Common myeloid progenitor, CD34-positive (primary cell): Measurements from ENCODE around the gene GPC5.

Source experiments
- CTCF ChIA-PET: fragments of 350-600 bp; sonication (Branson Sonifier 250); formaldehyde crosslinking; loops from one replicate; lab custom pipeline; 2021; ENCODE audit warnings: antibody characterized with exemption; lab: Charles Lee
- POLR2A ChIA-PET: fragments of 350-600 bp; sonication (Branson Sonifier 250); formaldehyde crosslinking; loops from one replicate; lab custom pipeline; 2021; ENCODE audit warnings: antibody characterized with exemption; lab: Charles Lee
- DNase-seq, 3 donors: peaks; one replicate each; pipeline versions ENCODE4 v3.0.0 to v3.0.0-alpha.2; 2013
- H3K27ac ChIP-seq, 2 experiments: 1 replicate in 1 of 2; 2 replicates in 1 of 2; pipeline ENCODE4 v1.7.0; 2013; ENCODE audit warnings: inconsistent platforms in 2 of 2, low read length in 2 of 2, mild to moderate bottlenecking in 2 of 2, low read depth in 1 of 2, moderate library complexity in 1 of 2; ENCODE audit not compliant: severe bottlenecking in 2 of 2, insufficient read depth in 1 of 2, poor library complexity in 1 of 2
- H3K27me3 ChIP-seq, 5 experiments: replicated peaks in 2 of 5; 1 replicate in 3 of 5; 2 replicates in 2 of 5; pipeline versions ENCODE4 v1.6.1 to v1.7.0; 2013; ENCODE audit warnings: low read length in 4 of 5, mild to moderate bottlenecking in 2 of 5, moderate library complexity in 2 of 5, inconsistent platforms in 1 of 5; ENCODE audit not compliant: insufficient read depth in 5 of 5, control insufficient read depth in 4 of 5
- H3K36me3 ChIP-seq, 4 experiments: 1 replicate in 2 of 4; 2 replicates in 2 of 4; pipeline versions ENCODE4 v1.6.1 to v1.7.0; 2013; ENCODE audit warnings: low read length in 3 of 4, control low read depth in 1 of 4, mild to moderate bottlenecking in 1 of 4; ENCODE audit not compliant: control insufficient read depth in 4 of 4, insufficient read depth in 4 of 4
- H3K4me1 ChIP-seq, 4 experiments: 1 replicate in 3 of 4; 2 replicates in 1 of 4; pipeline versions ENCODE4 v1.6.1 to v1.7.1; 2013; ENCODE audit warnings: low read length in 3 of 4, mild to moderate bottlenecking in 3 of 4, control low read depth in 1 of 4, inconsistent platforms in 1 of 4, moderate library complexity in 1 of 4; ENCODE audit not compliant: control insufficient read depth in 4 of 4, insufficient read depth in 4 of 4; ENCODE audit errors: control extremely low read depth in 1 of 4
- H3K4me3 ChIP-seq, 7 experiments: 1 replicate in 4 of 7; 2 replicates in 3 of 7; pipeline versions ENCODE4 v1.5.1 to v1.7.0; 2013; ENCODE audit warnings: mild to moderate bottlenecking in 7 of 7, low read length in 6 of 7, moderate library complexity in 6 of 7, inconsistent platforms in 2 of 7, low read depth in 2 of 7, control low read depth in 1 of 7; ENCODE audit not compliant: insufficient read depth in 4 of 7, control insufficient read depth in 1 of 7; ENCODE audit errors: extremely low read depth in 1 of 7
- H3K9me3 ChIP-seq, 5 experiments: 1 replicate in 4 of 5; 2 replicates in 1 of 5; pipeline versions ENCODE4 v1.6.1 to v1.7.1; 2013; ENCODE audit warnings: low read length in 4 of 5, mild to moderate bottlenecking in 2 of 5, inconsistent platforms in 1 of 5, low read depth in 1 of 5, moderate library complexity in 1 of 5; ENCODE audit not compliant: control insufficient read depth in 4 of 5, insufficient read depth in 2 of 5; ENCODE audit errors: control extremely low read depth in 1 of 5
- WGBS: methylation state at CpG from one replicate; pipeline ENCODE4 v1.1.5; 2013; ENCODE audit not compliant: insufficient coverage; 5-methylcytosine and 5-hydroxymethylcytosine counted together

The GPC5 gene

DNA sequence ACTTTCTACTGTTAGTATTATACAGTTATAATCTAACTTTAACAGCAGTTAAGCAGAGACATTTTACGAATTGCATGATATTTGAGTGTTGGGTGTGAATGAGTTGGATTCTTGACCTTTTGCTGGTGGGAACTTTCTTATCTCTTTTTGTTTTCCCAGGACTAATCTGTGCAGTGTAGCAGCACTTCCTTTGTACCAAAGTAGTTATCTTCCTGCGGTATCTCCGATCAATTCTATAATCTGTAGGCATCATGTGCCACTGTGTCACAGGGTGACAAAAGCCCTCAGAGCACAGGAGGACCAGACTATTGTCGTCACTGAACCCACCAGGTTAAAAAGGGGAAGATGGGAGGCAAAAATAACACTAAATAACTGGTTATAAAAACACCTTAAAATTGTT, 823.5 kb downstream of the GPC5 start:
- POLR2A ChIA-PET = no interaction called here
- Histone ChIP-seq H3K4me1 (no peaks in the 10 kb centered on the region), H3K27me3 (no peaks in the 10 kb centered on the region), H3K4me3 (no peak overlapping the region), H3K36me3 (no peaks in the 10 kb centered on the region), H3K27ac (no peak overlapping the region), H3K9me3 (no peaks in the 10 kb centered on the region)
- no peak for DNase-seq
- CTCF ChIA-PET = no interaction called here
- WGBS = no CpG with 5 or more reads among the region's 4 CpGs

DNA sequence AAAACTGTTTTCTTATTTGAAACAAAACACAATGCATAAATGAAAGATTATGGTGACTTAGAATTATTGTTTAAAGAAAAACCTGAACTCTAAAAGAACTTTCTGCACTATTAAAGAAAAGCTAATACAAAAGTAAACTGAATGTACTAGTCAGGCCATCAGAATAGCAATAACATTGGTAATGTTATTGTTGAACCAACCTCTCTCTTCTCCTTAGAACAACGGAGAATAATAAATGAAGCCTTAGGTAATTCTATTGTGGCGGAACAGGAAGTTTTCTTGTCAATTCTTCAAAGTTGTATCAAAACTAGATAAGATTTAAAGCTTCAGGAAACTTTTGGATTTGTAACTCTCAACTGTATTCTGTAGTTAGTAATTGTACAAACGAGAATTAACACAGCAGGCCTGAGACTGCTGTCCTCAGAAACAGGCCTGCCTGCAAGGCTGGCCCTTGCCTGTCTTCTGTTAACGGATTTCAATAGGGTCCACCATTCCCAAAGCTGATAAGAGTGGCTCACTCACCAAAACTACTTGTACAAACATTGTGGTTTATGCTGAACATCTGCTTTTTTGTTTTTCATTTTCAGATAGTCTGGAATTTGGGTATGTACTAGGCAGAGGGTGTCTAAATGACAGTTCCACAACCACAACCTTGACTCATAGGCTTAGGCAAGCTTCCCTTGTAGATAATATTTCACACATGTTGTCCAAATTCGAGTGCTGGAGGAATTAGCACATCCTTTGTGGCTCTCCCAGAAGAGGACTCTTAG, 825.8 kb downstream of the GPC5 start:
- no peak overlapping the region for H3K27ac ChIP-seq
- no peak overlapping the region for H3K4me3 ChIP-seq
- no peaks in the 10 kb centered on the region for H3K27me3 ChIP-seq
- H3K9me3 ChIP-seq = no peaks in the 10 kb centered on the region
- DNase-seq = peak in 2 of 3 donors; percentile 33 to 55
- CTCF ChIA-PET = interaction anchor here (0.7 kb wide), 1 partner anchor 1905 kb away, joined by 3 read pairs; no protein-coding TSS in a partner anchor
- WGBS = 61% methylated on average over 2 of the region's 5 CpGs
- POLR2A ChIA-PET = no interaction called here
- no peaks in the 10 kb centered on the region for H3K4me1 ChIP-seq
- no peaks in the 10 kb centered on the region for H3K36me3 ChIP-seq

DNA sequence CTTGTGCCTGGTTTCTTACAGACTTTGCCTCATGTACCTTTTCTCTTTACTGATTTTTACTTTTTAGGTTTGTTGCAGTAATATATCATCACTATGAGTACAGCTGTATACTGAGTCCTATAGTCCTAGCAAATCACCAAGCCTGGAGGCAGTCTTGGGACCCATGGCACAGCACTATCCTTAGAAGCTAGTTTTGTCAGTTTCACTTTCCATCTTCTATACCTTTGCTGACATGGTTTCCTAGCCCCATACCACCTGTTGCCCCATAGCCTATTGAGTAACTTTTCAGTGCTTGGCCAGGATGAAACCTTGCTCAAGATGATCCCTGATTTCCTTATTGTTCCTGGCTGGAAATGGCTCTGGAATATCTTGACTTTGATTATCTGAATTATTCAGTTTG, 826.4 kb downstream of the GPC5 start:
- Histone ChIP-seq H3K27me3 (no peaks in the 10 kb centered on the region), H3K4me3 (no peak overlapping the region), H3K36me3 (no peaks in the 10 kb centered on the region), H3K27ac (no peak overlapping the region), H3K9me3 (no peaks in the 10 kb centered on the region), H3K4me1 (no peaks in the 10 kb centered on the region)
- no peak for DNase-seq
- ChIA-PET CTCF (no interaction called here), POLR2A (no interaction called here)

DNA sequence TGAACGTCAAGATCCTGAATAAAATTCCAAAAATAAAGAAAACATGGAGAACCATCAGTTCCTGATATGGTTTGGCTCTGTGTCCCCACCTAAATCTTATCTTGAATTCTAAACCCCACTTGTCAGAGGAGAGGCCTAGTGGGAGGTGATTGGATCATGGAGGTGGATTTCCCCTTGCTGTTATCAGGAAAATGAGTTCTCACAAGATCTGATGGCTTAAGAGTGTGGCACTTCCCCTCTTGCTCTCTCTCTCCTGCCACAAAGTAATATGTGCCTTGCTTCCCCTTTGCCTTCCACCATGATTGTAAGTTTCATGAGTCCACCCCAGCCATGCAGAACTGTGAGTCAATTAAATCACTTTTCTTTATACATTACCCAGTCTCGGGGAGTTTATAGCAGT, 827.4 kb downstream of the GPC5 start:
- H3K9me3 ChIP-seq = no peaks in the 10 kb centered on the region
- H3K27me3 ChIP-seq = no peaks in the 10 kb centered on the region
- ChIA-PET CTCF (no interaction called here), POLR2A (no interaction called here)
- no peaks in the 10 kb centered on the region for H3K36me3 ChIP-seq
- DNase-seq = peak in 1 of 3 donors; percentile 1
- whole genome bisulfite sequencing = 100% methylated on average over 1 of the region's 2 CpGs
- no peak overlapping the region for H3K4me3 ChIP-seq
- H3K4me1 ChIP-seq = no peaks in the 10 kb centered on the region
- H3K27ac ChIP-seq = no peak overlapping the region

DNA sequence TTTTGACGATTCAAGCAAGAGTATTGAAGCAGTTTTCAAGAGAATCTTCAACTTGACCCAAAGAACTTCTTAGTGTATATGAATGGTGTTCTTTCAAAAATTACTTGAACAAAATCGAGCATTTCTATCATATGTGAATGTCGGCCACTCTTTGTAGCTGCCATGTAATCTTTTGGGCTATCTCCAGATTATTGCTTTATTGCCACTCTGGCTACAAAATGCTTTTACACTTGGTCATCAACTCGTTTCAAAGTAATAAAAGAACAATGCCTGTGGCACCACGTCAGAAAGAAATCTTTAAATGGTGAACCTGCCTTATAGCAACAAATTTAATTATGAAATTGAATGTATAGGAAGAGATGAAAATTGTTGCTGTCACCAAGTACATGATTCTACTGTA, 834.5 kb downstream of the GPC5 start:
- POLR2A ChIA-PET = no interaction called here

DNA sequence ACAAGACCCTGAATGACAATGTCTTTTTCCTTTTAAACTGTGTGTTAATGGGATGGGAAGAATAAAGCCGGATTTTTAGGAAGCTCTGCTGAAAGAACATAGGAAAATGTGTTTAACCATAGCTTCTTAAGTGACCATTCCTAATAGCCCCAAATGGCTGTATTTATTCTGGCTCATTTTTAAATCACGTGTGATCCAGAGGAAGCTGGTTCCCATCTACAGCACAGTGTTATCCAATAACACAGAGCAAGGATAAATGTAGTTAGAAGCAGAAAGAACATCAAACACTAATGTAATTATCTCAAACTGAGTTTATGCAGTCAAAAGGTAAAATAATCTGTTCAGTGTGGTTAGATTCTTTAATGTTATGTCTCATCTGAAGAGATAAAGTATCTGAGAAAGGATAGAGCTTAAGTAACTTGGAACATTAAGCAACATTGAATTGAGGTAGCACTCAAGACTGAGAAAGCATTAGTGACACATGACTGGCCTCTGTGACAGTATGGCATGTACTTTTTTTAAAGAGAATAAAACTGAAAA, 853.3 kb downstream of the GPC5 start:
- Histone ChIP-seq H3K27ac (no peak overlapping the region), H3K36me3 (no peaks in the 10 kb centered on the region), H3K27me3 (no peaks in the 10 kb centered on the region), H3K4me1 (no peaks in the 10 kb centered on the region), H3K4me3 (no peak overlapping the region), H3K9me3 (no peaks in the 10 kb centered on the region)
- no CpG with 5 or more reads among the region's 2 CpGs for WGBS
- ChIA-PET CTCF (no interaction called here), POLR2A (no interaction called here)
- no peak for DNase-seq

More for the DNA sequence above, 834.5 kb downstream of the GPC5 start:
- no peak for DNase-seq
- WGBS = 76% methylated on average over 2 of the region's 5 CpGs
- Histone ChIP-seq H3K9me3 (peaks cover 0 to 3% (median 0%) of the 10 kb centered on the region in 5 experiments), H3K4me1 (no peaks in the 10 kb centered on the region), H3K36me3 (no peaks in the 10 kb centered on the region), H3K4me3 (no peak overlapping the region), H3K27me3 (no peaks in the 10 kb centered on the region), H3K27ac (no peak overlapping the region)
- CTCF ChIA-PET = no interaction called here

DNA sequence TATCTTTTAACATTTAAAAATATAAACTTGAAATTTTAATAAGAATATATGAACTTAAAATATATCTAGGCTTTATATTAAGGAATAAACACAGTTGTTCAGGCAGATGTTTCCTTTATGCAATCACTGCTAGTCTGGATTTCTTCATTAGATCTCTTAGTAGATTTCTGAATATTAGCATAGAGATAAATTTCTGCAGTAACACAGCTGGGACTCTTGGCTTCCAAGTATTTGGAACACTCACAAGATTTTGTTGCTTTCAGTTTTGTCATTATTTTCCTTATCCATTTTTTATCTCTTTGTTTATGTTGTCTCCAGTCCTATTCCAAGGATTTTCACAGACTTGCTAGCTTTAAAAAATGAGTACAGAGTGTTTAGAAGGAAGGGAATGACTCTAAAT, 857.1 kb downstream of the GPC5 start:
- no peaks in the 10 kb centered on the region for H3K4me1 ChIP-seq
- H3K4me3 ChIP-seq = no peak overlapping the region
- no peak overlapping the region for H3K27ac ChIP-seq
- H3K27me3 ChIP-seq = no peaks in the 10 kb centered on the region
- ChIA-PET CTCF (no interaction called here), POLR2A (no interaction called here)
- DNase-seq = no peak
- H3K36me3 ChIP-seq = no peaks in the 10 kb centered on the region
- no peaks in the 10 kb centered on the region for H3K9me3 ChIP-seq
